Ovary (tissue), 3 donors: ENCODE measurements around the gene RMND1.

Experiments used
- EP300 ChIP-seq: sonication (generic); formaldehyde crosslinking; IDR thresholded peaks from one replicate; pipeline ENCODE4 v1.6.1; 2017; ENCODE audit warnings: antibody characterized with exemption
- POLR2A ChIP-seq: fragments of 450-650 bp; IDR thresholded peaks from one replicate; pipeline ENCODE4 v1.6.1; 2017; ENCODE audit warnings: antibody characterized with exemption, mild to moderate bottlenecking, moderate library complexity
- TF ChIP-seq, protein P1 (sequence below), 3 donors: fragments of 450-650 bp in 2 of 3; fragments of 200-600 bp in 1 of 3; IDR thresholded peaks; one replicate each; pipeline versions ENCODE4 v1.5.1 to v1.8.0; 2016 to 2022; ENCODE audit warnings: antibody characterized with exemption in 3 of 3, mild to moderate bottlenecking in 1 of 3
- donor health status: DM: no; HTN: no; CAD: no.

- TF ChIP-seq, protein P1, sequence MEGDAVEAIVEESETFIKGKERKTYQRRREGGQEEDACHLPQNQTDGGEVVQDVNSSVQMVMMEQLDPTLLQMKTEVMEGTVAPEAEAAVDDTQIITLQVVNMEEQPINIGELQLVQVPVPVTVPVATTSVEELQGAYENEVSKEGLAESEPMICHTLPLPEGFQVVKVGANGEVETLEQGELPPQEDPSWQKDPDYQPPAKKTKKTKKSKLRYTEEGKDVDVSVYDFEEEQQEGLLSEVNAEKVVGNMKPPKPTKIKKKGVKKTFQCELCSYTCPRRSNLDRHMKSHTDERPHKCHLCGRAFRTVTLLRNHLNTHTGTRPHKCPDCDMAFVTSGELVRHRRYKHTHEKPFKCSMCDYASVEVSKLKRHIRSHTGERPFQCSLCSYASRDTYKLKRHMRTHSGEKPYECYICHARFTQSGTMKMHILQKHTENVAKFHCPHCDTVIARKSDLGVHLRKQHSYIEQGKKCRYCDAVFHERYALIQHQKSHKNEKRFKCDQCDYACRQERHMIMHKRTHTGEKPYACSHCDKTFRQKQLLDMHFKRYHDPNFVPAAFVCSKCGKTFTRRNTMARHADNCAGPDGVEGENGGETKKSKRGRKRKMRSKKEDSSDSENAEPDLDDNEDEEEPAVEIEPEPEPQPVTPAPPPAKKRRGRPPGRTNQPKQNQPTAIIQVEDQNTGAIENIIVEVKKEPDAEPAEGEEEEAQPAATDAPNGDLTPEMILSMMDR (IDR thresholded peaks at IDR 0.05): no peak
- TF ChIP-seq POLR2A (no peak), EP300 (no peak)
Measured at GRCh38 chr6:151498327-151498726, 46.4 kb upstream of the RMND1 start.
